Measurements from ENCODE around the gene KIF11. TPM values are rescaled to one million over a fixed set of nuclear protein-coding genes. Genes with fewer than 3 reads are reported as not detected.

The KIF11 gene
- total and polyA plus RNA-seq, 9 of the 15 experiments (the other 6 are each of a cell fraction or from before 2014, with no cell fraction given) = 11.3 to 54.4 (median 29.2) TPM

GRCh38 chr10:92696606-92697383 is 103.9 kb downstream of the KIF11 start (continued):
- TF ChIP-seq CHD7 (IDR thresholded peaks at IDR 0.05; ENCODE audit: low read depth, low read length) (no peak), POLR2H (tag; IDR thresholded peaks at IDR 0.05; ENCODE audit: low read depth) (peak; percentile 51), ZNF184 (CRISPR knock-in tag; IDR thresholded peaks at IDR 0.05) (no peak), STAT6 (CRISPR knock-in tag; IDR thresholded peaks at IDR 0.05) (no peak), PHF20 (IDR thresholded peaks at IDR 0.05; ENCODE audit: partially characterized antibody) (peak; percentile 2), PTBP1 (IDR thresholded peaks at IDR 0.05; ENCODE audit: low read depth, low read length) (0 out of 2 replicates have a peak, but pooled peaks have one; percentile 68), ZNF695 (CRISPR knock-in tag; IDR thresholded peaks at IDR 0.05) (no peak), PURB (CRISPR knock-in tag; IDR thresholded peaks at IDR 0.05; ENCODE audit: low read depth) (no peak), CCAR2 (IDR thresholded peaks at IDR 0.05; ENCODE audit: low read depth, low read length) (no peak), YY1 (IDR thresholded peaks at IDR 0.05; ENCODE audit: borderline replicate concordance in 1 of 3, control insufficient read depth in 1 of 3, extremely low read depth in 1 of 3, insufficient read depth in 3 of 3, insufficient read length in 1 of 3, insufficient replicate concordance in 2 of 3, low read depth in 1 of 3, low read length in 2 of 3) (peak in 1 of 3 experiments; percentile 42)

Data from K562 (cell line).